Measurements from ENCODE around the gene P2RX5.

The P2RX5 gene

GRCh38 chr17:3656353-3656752 is 39.6 kb downstream of the P2RX5 start:
- DNase-seq: no peak

DNA sequence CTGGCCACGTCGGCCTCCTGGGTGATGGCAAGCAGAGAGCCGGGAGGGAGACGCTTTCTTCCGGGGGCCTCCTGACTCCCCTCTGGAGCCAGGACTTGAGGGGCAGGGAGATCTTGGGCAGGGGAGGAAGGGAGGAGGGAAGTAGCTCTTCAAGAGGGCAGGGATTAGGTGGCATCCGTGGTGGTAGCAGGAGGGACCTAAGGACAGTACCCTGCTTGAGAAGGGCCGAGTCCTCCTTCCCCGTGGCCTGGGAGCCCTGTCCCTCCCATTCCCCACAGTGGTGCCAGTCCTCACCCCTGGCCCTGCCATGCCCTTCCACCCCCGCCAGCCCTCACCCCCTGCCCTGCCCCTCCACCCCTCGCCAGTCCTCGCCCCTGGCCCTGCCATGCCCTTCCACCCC is 40.2 kb downstream of the P2RX5 start:
- DNase-seq: no peak

DNA sequence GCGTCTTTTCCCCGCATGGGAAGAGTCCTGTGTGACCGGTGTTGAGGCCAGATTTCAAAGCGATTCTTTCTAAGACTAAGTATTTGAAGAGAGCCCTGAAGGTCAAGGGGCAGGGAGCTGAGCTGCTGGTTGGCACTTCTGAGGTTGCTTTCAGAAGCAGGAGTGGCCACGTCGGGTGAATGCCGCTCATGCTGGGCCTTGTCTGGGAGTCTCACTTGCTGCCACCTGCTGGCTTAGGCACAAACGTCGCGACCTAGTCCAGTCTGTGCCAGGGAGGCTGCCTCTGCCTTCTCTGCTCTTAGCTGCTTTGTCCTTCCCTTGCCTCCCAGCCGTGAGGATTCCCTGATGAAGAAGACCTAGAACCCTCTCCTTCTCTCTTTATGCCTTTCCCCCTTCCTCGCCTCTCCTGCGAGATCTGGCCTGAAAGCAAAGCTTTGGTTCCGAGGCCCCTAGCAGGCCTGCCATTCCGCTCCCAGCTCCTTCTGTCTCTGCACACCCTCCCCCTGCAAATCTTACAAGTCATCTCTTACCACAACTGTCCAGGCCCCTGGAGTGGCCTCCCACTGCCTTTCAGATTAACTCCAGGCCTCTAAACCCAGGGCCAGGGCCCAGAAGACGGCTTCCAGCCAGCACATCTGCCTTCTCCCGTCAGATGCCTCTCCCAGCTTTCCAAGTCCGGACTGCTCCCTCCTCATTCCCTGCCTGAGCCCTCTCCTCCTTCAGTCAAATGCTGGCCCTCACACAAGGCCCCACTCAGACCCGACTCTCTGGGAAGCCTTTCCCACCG is 48.0 kb downstream of the P2RX5 start:
- peak; percentile 39 for DNase-seq

- DNase-seq: no peak
Measured at GRCh38 chr17:3647251-3647650, 48.7 kb downstream of the P2RX5 start.

- DNase-seq: no peak
Measured at GRCh38 chr17:3645310-3645709, 50.6 kb downstream of the P2RX5 start.

GRCh38 chr17:3643889-3644349 is 52.0 kb downstream of the P2RX5 start:
- no peak for DNase-seq

- no peak for DNase-seq
Measured at GRCh38 chr17:3641717-3642486, 54.1 kb downstream of the P2RX5 start.

DNA sequence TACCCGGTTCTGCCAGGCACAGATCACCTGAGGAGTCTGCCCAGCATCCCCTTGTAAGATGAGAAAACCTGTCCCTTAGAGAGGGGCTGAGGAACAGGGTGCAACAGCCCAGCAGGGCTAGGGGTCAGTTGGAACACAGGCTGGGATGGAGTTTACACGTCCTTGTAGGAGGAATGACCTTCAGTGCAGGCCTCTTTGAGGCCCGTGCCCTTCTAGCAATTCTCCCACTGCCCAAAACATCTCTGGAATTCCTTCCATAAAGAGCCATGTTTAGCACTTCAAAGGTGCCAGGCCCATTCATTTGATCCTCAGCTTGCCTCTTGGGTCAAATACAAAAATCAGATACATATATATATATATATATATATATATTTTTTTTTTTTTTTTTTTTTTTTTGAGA is 54.9 kb downstream of the P2RX5 start:
- no peak for DNase-seq

- no peak for DNase-seq
Measured at GRCh38 chr17:3639981-3640596, 55.9 kb downstream of the P2RX5 start.

DNA sequence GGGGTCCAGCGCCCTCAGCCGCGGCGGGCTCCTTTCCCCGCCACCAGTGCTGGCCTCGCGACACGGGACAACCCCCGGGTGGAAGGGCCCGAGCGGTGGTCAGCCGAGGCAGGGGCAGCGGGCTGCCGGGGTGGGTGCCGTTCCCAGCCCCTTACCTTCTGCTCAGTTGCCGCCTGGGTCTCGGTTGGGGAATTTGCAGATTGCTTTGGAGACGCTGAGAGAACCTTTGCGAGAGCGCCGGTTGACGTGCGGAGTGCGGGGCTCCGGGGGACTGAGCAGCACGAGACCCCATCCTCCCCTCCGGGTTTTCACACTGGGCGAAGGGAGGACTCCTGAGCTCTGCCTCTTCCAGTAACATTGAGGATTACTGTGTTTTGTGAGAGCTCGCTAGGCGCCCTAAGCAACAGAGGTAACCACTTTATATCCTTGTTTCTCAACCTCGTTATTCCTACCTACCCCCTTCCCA is 59.0 kb downstream of the P2RX5 start:
- DNase-seq: no peak

- peak; percentile 95 for DNase-seq
Measured at GRCh38 chr17:3636154-3636907, 59.6 kb downstream of the P2RX5 start, which contains the start of the genes CTNS and SHPK. Gene CTNS, plus strand, starts transcription at chr17:3636760. Its CDS starts 3,447 bp downstream, at chr17:3640207. Gene SHPK, minus strand, starts transcription at chr17:3636250. Its CDS starts 31 bp downstream, at chr17:3636219.

GRCh38 chr17:3635474-3636153 is 60.3 kb downstream of the P2RX5 start:
- peak; percentile 24 for DNase-seq

GRCh38 chr17:3632287-3632686 is 63.7 kb downstream of the P2RX5 start:
- DNase-seq: no peak

- DNase-seq: no peak
Measured at GRCh38 chr17:3630781-3631180, 65.2 kb downstream of the P2RX5 start.

DNA sequence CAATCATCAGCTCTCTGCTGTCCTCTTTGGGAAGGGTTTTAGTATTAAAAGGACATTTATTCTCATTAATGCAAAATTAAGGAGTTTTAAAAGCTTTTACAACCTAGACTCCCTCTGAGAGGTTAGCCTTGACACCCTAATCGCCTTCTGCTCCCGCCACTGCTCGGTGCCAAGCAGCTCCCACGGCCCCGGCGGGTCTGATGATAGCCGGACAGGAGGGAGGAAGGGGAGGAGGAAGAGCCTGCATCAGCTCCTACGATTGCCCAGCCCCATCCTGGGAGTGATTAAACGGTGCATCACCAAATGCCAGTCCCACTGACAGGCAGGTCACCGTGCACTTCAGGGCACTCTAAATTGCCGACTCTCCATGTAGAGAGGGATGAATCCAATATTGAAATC is 68.2 kb downstream of the P2RX5 start:
- DNase-seq: no peak

- no peak for DNase-seq
Measured at GRCh38 chr17:3626831-3627768, 68.9 kb downstream of the P2RX5 start.

All from activated T-cell treated with anti-CD3 and anti-CD28 coated beads, Interleukin-2, amount 50 U/mL, for 1 hour (primary cell).